ENCODE measurements around the gene SHB.
"Not testable (repeated sequence)": the region's sequence is repeated elsewhere in the genome, so short reads cannot be mapped to it uniquely, and the experiment has no call there.

Gene SHB

GRCh38 chr9:37902796-37903646 is 166.0 kb downstream of the SHB start:
- DNase-seq (ENCODE audit: low read depth in 3 of 3): no peak

GRCh38 chr9:37902131-37902530 is 166.9 kb downstream of the SHB start:
- DNase-seq (ENCODE audit: low read depth in 3 of 3): no peak

GRCh38 chr9:37899041-37899440 is 170.0 kb downstream of the SHB start:
- DNase-seq (ENCODE audit: low read depth in 3 of 3): no peak

- no peak for DNase-seq (ENCODE audit: low read depth in 3 of 3)
Observed at GRCh38 chr9:37897665-37898064, 171.4 kb downstream of the SHB start.

- DNase-seq (ENCODE audit: low read depth in 3 of 3): no peak
Observed at GRCh38 chr9:37892063-37892462, 177.0 kb downstream of the SHB start.

GRCh38 chr9:37891042-37891441 is 178.0 kb downstream of the SHB start:
- not testable (repeated sequence) for DNase-seq (ENCODE audit: low read depth in 3 of 3)

- DNase-seq (ENCODE audit: low read depth in 3 of 3): no peak
Observed at GRCh38 chr9:37889536-37889935, 179.5 kb downstream of the SHB start.

- not testable (repeated sequence) for DNase-seq (ENCODE audit: low read depth in 3 of 3)
Observed at GRCh38 chr9:37887977-37888583, 180.9 kb downstream of the SHB start.

- no peak for DNase-seq (ENCODE audit: low read depth in 3 of 3)
Observed at GRCh38 chr9:37880916-37881479, 188.0 kb downstream of the SHB start.

GRCh38 chr9:37876376-37876775 is 192.7 kb downstream of the SHB start:
- no peak for DNase-seq (ENCODE audit: low read depth in 3 of 3)

- DNase-seq (ENCODE audit: low read depth in 3 of 3): no peak
Observed at GRCh38 chr9:37873955-37874354, 195.1 kb downstream of the SHB start.

- no peak for DNase-seq (ENCODE audit: low read depth in 3 of 3)
Observed at GRCh38 chr9:37870799-37871176, 198.2 kb downstream of the SHB start.

- DNase-seq (ENCODE audit: low read depth in 3 of 3): no peak
Observed at GRCh38 chr9:37870081-37870798, 198.8 kb downstream of the SHB start.
